CD4-positive, CD25-positive, alpha-beta regulatory T cell (primary cell): ENCODE measurements around the gene DCN. TPM values are rescaled to one million over a fixed set of nuclear protein-coding genes. Genes with fewer than 3 reads are reported as not detected.

ENCODE experiments used
- ATAC-seq, 2 donors: fragments of 150-1000 bp; cut with Tn5 transposase; one replicate each; pipeline ENCODE4 v1.10.0; 2021; ENCODE audit warnings: low read depth in 2 of 2, moderate number of reproducible peaks in 2 of 2, moderate library complexity in 1 of 2
- DNase-seq, 3 donors: peaks; one replicate each; pipeline versions ENCODE4 v3.0.0 to v3.0.0-alpha.2; 2012 to 2022; ENCODE audit warnings: mixed read lengths in 1 of 3
- H3K27ac ChIP-seq: one replicate; pipeline ENCODE4 v1.7.0; 2013; ENCODE audit warnings: mild to moderate bottlenecking, low read length; ENCODE audit not compliant: insufficient read depth, poor library complexity, severe bottlenecking
- H3K27me3 ChIP-seq: one replicate; pipeline ENCODE4 v1.7.0; 2013; ENCODE audit warnings: low read length; ENCODE audit not compliant: control insufficient read depth, insufficient read depth
- H3K36me3 ChIP-seq: one replicate; pipeline ENCODE4 v1.7.0; 2013; ENCODE audit warnings: mild to moderate bottlenecking, low read length, moderate library complexity; ENCODE audit not compliant: control insufficient read depth, insufficient read depth
- H3K4me1 ChIP-seq: 2 replicates; pipeline ENCODE4 v1.7.0; 2013; ENCODE audit warnings: mild to moderate bottlenecking, low read length; ENCODE audit not compliant: insufficient read depth, control insufficient read depth, poor library complexity, severe bottlenecking
- H3K4me3 ChIP-seq: one replicate; pipeline ENCODE4 v1.7.0; 2013; ENCODE audit warnings: low read depth, mild to moderate bottlenecking, low read length, moderate library complexity
- H3K9me3 ChIP-seq, 2 experiments: 1 replicate in 1 of 2; 2 replicates in 1 of 2; pipeline ENCODE4 v1.7.0; 2013; ENCODE audit warnings: low read length in 2 of 2, mild to moderate bottlenecking in 1 of 2, moderate library complexity in 1 of 2; ENCODE audit not compliant: control insufficient read depth in 2 of 2
- H3K27ac Mint-ChIP-seq, 3 donors: one replicate each; pipeline ENCODE4 v1.8.0; 2020 to 2022; ENCODE audit warnings: mild to moderate bottlenecking in 3 of 3, mixed read lengths in 3 of 3, moderate library complexity in 2 of 3
- H3K27me3 Mint-ChIP-seq: one replicate; pipeline ENCODE4 v1.8.0; 2022; ENCODE audit warnings: mild to moderate bottlenecking, mixed read lengths
- H3K36me3 Mint-ChIP-seq: one replicate; pipeline ENCODE4 v1.8.0; 2020; ENCODE audit warnings: mixed read lengths
- H3K4me1 Mint-ChIP-seq, 4 donors: one replicate each; pipeline ENCODE4 v1.8.0; 2020 to 2022; ENCODE audit warnings: mixed read lengths in 4 of 4, mild to moderate bottlenecking in 1 of 4
- H3K4me3 Mint-ChIP-seq, 4 donors: one replicate each; pipeline ENCODE4 v1.8.0; 2020 to 2022; ENCODE audit warnings: mild to moderate bottlenecking in 4 of 4, mixed read lengths in 4 of 4, moderate library complexity in 3 of 4
- H3K9me3 Mint-ChIP-seq, 7 donors: one replicate each; pipeline ENCODE4 v1.8.0; 2020 to 2022; ENCODE audit warnings: mixed read lengths in 7 of 7, mild to moderate bottlenecking in 3 of 7, moderate library complexity in 2 of 7
- polyA plus RNA-seq, 4 donors: library from polyadenylated mRNA; unstranded; fragments of 300-500 nt; fragmentation: Illumina TruSeq; gene quantifications; one replicate each; pipeline ENCODE4 v1.2.3, GENCODE V29; 2021
- total RNA-seq: library from RNA; stranded (reverse); gene quantifications from one replicate; pipeline ENCODE4 v1.2.3, GENCODE V29; 2022

DCN gene
- total and polyA plus RNA-seq, 5 donors from 2014 or later: not detected

DNA sequence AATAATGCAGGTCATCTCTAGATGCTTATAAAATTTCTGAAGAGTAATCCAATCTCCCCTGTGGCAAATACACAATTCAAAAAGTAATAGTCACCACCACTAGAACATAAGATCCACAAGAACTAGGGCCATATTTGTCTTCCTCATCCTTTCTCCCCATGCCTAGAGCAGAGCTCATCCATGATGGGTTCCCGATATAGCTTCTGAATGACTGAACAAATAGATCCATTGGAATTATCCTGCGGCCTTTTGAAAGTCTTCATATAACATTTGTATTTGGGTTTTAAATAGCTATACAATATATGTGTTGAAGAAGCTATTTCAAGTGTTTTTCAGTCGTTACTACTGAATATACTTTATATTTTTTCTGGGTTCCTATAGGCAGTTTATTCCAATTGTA, 5.7 kb downstream of the DCN start:
- no peaks in the 10 kb centered on the region for H3K27me3 Mint-ChIP-seq
- H3K4me1 ChIP-seq: no peaks in the 10 kb centered on the region
- H3K4me3 ChIP-seq: no peak overlapping the region
- no peaks in the 10 kb centered on the region for H3K36me3 ChIP-seq
- no peak overlapping the region for H3K27ac ChIP-seq
- no peaks in the 10 kb centered on the region for H3K36me3 Mint-ChIP-seq
- H3K4me3 Mint-ChIP-seq: no peak overlapping the region
- H3K27ac Mint-ChIP-seq: no peak overlapping the region
- H3K27me3 ChIP-seq: no peaks in the 10 kb centered on the region
- DNase-seq (no peak), ATAC-seq (no peak)
- no peaks in the 10 kb centered on the region for H3K9me3 ChIP-seq
- no peaks in the 10 kb centered on the region for H3K9me3 Mint-ChIP-seq
- H3K4me1 Mint-ChIP-seq: no peaks in the 10 kb centered on the region

DNA sequence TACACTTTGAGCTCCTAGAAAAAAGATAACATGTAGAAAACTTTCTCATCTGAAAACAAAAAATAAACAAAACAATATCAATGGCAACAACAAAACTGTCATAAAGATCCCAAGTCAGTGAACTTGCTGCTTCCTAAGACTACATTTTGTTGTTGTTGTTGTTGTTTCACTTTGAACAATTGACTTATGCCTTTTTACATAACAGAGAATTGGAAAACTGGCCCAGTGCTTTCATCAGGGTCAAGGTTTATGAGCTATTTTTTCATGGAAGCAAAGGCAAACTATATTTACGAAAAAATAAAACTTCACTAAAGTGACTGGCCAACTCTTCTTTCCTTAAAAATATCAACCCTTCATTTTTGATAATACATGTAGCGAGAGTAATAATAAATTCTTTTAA, 6.3 kb downstream of the DCN start:
- Histone ChIP-seq H3K27me3 (no peaks in the 10 kb centered on the region), H3K4me1 (no peaks in the 10 kb centered on the region), H3K9me3 (no peaks in the 10 kb centered on the region), H3K36me3 (no peaks in the 10 kb centered on the region), H3K4me3 (no peak overlapping the region), H3K27ac (no peak overlapping the region)
- Mint-ChIP-seq H3K4me1 (no peaks in the 10 kb centered on the region), H3K9me3 (no peaks in the 10 kb centered on the region), H3K27me3 (no peaks in the 10 kb centered on the region), H3K4me3 (no peak overlapping the region), H3K27ac (no peak overlapping the region), H3K36me3 (no peaks in the 10 kb centered on the region)
- ATAC-seq: no peak
- no peak for DNase-seq

DNA sequence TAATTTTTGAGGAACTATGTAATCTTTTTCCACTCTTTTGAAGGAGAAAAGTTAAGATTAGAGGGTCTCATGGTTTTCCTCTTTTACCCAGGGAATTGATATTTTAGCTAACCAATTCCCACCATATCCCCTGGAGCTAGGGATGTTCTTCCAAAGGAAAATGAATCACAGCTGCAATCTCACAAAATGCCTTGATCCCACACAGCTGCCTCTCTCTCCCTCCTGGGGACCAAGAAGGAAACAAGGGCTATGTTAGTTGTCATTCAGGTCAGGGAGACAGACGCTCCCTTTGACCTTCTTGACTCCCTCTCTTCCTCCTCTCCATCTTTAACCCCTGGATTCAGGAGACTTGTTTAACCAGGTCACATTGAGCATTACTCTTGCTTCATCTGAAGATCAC, 9.5 kb downstream of the DCN start:
- Mint-ChIP-seq H3K4me1 (no peaks in the 10 kb centered on the region), H3K9me3 (peaks cover 0 to 1% (median 0%) of the 10 kb centered on the region in 7 donors), H3K4me3 (no peak overlapping the region), H3K27me3 (no peaks in the 10 kb centered on the region), H3K36me3 (no peaks in the 10 kb centered on the region), H3K27ac (no peak overlapping the region)
- DNase-seq (no peak), ATAC-seq (no peak)
- Histone ChIP-seq H3K36me3 (no peaks in the 10 kb centered on the region), H3K4me1 (no peaks in the 10 kb centered on the region), H3K4me3 (no peak overlapping the region), H3K27me3 (no peaks in the 10 kb centered on the region), H3K9me3 (no peaks in the 10 kb centered on the region), H3K27ac (no peak overlapping the region)

DNA sequence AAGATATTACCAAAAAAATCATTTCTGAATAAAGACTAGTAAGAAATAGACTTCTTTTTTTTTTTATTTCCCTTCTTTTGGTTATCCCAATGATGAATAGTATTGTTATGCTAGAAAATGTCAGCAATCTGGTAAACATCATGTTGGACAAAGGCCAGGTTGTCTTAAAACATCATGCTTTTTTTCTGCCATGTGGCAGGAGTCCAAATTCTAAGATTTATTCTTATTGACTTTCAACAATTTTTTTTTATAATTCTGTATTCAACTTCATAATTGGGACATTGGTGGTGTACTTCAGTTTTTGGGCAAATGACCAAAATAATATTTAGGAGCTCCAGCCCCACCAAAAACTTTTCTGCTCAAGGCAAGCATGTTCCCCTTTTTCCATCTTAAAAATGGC, 10.5 kb downstream of the DCN start:
- Mint-ChIP-seq H3K9me3 (peaks cover 0 to 1% (median 0%) of the 10 kb centered on the region in 7 donors), H3K4me1 (no peaks in the 10 kb centered on the region), H3K36me3 (no peaks in the 10 kb centered on the region), H3K27me3 (no peaks in the 10 kb centered on the region), H3K27ac (no peak overlapping the region), H3K4me3 (no peak overlapping the region)
- H3K9me3 ChIP-seq: no peaks in the 10 kb centered on the region
- H3K27me3 ChIP-seq: no peaks in the 10 kb centered on the region
- H3K4me1 ChIP-seq: no peaks in the 10 kb centered on the region
- no peak for ATAC-seq
- H3K27ac ChIP-seq: no peak overlapping the region
- no peaks in the 10 kb centered on the region for H3K36me3 ChIP-seq
- no peak for DNase-seq
- no peak overlapping the region for H3K4me3 ChIP-seq

DNA sequence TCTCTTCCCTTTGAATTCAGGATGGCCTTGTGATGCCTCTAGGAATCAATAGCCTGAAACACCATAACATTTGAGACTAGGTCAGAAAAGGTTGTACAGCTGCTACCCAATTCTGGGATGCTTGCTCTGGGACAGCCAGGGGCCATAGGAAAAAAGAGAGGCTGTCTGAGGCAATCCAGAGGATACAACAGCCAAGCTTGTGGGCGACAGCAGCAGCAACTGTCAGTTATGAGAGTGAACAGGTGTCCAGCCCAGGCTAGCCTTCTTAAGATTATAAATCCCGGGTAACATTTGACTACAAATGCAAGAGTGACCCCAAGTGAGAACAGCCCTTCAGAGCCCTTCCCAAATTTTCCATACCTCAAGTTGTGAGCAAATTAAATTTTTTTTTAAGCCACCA, 11.1 kb downstream of the DCN start:
- Mint-ChIP-seq H3K9me3 (peaks cover 0 to 1% (median 0%) of the 10 kb centered on the region in 7 donors), H3K4me3 (no peak overlapping the region), H3K27ac (no peak overlapping the region), H3K36me3 (no peaks in the 10 kb centered on the region), H3K27me3 (no peaks in the 10 kb centered on the region), H3K4me1 (no peaks in the 10 kb centered on the region)
- Histone ChIP-seq H3K4me3 (no peak overlapping the region), H3K36me3 (no peaks in the 10 kb centered on the region), H3K9me3 (no peaks in the 10 kb centered on the region), H3K27me3 (no peaks in the 10 kb centered on the region), H3K4me1 (no peaks in the 10 kb centered on the region), H3K27ac (no peak overlapping the region)
- DNase-seq: no peak
- ATAC-seq: no peak

DNA sequence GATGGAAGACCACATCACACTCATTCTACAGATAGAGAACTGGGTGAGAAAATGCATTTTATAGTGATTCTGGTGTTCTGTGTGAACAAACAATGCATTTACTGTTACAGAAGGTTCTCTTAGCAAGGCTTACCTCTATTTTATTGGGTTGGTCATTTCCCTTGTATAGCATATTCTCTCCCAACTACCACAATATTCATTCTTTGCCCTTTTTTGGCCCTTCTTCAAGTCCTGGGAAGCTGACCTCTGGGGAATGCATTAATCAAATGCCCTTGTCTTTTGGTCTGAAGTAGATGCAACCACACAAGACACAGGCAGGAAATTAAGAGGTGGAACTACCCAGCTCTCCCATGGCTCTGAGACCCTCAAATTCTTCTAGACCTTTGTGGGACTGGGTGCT, 19.5 kb downstream of the DCN start:
- Histone ChIP-seq H3K4me1 (no peaks in the 10 kb centered on the region), H3K4me3 (no peak overlapping the region), H3K27me3 (no peaks in the 10 kb centered on the region), H3K36me3 (no peaks in the 10 kb centered on the region), H3K9me3 (no peaks in the 10 kb centered on the region), H3K27ac (no peak overlapping the region)
- no peak for DNase-seq
- H3K4me3 Mint-ChIP-seq: no peak overlapping the region
- peaks cover 0 to 1% (median 0%) of the 10 kb centered on the region in 7 donors for H3K9me3 Mint-ChIP-seq
- no peaks in the 10 kb centered on the region for H3K4me1 Mint-ChIP-seq
- no peaks in the 10 kb centered on the region for H3K27me3 Mint-ChIP-seq
- no peaks in the 10 kb centered on the region for H3K36me3 Mint-ChIP-seq
- no peak for ATAC-seq
- H3K27ac Mint-ChIP-seq: no peak overlapping the region

DNA sequence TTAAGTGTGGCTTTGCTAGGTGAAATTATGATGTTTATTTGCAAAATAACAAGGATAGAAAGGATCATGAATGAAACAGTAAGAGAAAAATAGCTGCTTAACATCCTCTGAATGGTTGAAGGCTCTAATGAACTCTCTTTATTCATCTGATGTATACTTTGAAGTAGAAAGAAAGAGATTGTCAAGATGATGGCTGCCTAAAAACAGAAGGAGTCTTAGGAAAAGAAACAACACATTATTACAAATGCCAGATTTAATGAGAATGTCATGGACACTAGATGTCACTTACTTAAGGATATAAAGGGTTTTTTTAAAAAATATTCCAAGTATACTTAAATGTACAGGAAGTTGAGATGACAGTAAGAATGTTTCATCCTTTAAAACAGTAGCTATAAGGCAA, 21.6 kb downstream of the DCN start:
- no peaks in the 10 kb centered on the region for H3K4me1 Mint-ChIP-seq
- H3K9me3 Mint-ChIP-seq: peaks cover 0 to 1% (median 0%) of the 10 kb centered on the region in 7 donors
- Histone ChIP-seq H3K27me3 (no peaks in the 10 kb centered on the region), H3K4me1 (no peaks in the 10 kb centered on the region), H3K9me3 (no peaks in the 10 kb centered on the region), H3K27ac (no peak overlapping the region), H3K4me3 (no peak overlapping the region), H3K36me3 (no peaks in the 10 kb centered on the region)
- H3K4me3 Mint-ChIP-seq: no peak overlapping the region
- no peak for DNase-seq
- no peaks in the 10 kb centered on the region for H3K27me3 Mint-ChIP-seq
- peak overlapping the region in 1 of 3 donors; percentile 49 for H3K27ac Mint-ChIP-seq
- no peaks in the 10 kb centered on the region for H3K36me3 Mint-ChIP-seq
- no peak for ATAC-seq

DNA sequence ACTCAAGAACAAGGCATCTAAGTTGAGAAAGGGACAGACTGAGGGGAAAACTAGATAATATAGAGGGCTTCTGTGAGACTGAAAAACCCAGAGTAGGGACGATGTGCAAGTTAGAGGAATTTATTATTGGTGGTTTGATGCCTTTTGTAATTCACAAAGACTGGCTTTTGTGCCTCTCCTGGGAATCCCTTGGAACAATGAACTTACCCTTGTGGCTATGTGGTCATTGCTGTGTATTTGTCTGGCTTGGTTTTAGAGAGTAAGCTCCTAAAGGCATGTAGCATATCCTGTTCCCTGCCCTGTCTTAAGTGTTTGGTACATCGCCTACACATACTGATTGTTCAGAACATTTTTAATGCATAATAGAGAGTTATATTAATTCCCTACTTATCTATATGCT, 26.6 kb downstream of the DCN start:
- Mint-ChIP-seq H3K4me1 (no peaks in the 10 kb centered on the region), H3K4me3 (no peak overlapping the region), H3K9me3 (peaks cover 0 to 1% (median 0%) of the 10 kb centered on the region in 7 donors), H3K27ac (no peak overlapping the region), H3K36me3 (no peaks in the 10 kb centered on the region), H3K27me3 (no peaks in the 10 kb centered on the region)
- no peaks in the 10 kb centered on the region for H3K27me3 ChIP-seq
- DNase-seq (no peak), ATAC-seq (peak in 1 of 2 donors; percentile 20)
- H3K9me3 ChIP-seq: no peaks in the 10 kb centered on the region
- no peak overlapping the region for H3K27ac ChIP-seq
- no peak overlapping the region for H3K4me3 ChIP-seq
- H3K36me3 ChIP-seq: no peaks in the 10 kb centered on the region
- no peaks in the 10 kb centered on the region for H3K4me1 ChIP-seq
